B cell (primary cell): ENCODE results near the gene ZNF286A.
"Not testable (repeated sequence)": the region's sequence is repeated elsewhere in the genome, so short reads cannot be mapped to it uniquely, and the experiment has no call there.

Experiments used
- EZH2 ChIP-seq: IDR thresholded peaks from 2 replicates; pipeline ENCODE4 v1.6.1; 2012; ENCODE audit warnings: borderline replicate concordance, low read depth, mild to moderate bottlenecking, moderate library complexity, low read length; ENCODE audit not compliant: insufficient read depth, poor library complexity, severe bottlenecking
- TF ChIP-seq, protein P1 (sequence below): fragments of 200-600 bp; IDR thresholded peaks from one replicate; pipeline ENCODE4 v1.8.0; 2022; ENCODE audit warnings: antibody characterized with exemption, mild to moderate bottlenecking

DNA sequence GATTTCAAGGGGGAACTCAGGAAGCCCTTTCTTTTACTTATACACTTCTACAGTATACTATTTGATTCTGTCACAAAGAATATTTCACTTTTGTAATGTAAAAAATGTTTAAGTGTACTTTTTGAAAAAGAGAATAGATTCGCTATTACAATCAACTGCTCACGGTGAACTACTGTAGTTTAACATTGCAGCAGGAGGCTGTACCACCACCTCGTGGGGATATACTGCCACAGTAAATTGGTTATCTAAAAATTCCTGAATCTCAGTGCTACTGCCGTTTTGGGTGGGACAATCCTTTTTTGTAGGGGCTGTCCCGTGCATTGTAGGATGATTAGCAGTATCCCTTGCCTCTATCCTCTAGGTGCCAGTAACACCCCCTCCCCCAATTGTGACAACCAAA, 30.0 kb upstream of the ZNF286A start:
- TF ChIP-seq, protein P1, sequence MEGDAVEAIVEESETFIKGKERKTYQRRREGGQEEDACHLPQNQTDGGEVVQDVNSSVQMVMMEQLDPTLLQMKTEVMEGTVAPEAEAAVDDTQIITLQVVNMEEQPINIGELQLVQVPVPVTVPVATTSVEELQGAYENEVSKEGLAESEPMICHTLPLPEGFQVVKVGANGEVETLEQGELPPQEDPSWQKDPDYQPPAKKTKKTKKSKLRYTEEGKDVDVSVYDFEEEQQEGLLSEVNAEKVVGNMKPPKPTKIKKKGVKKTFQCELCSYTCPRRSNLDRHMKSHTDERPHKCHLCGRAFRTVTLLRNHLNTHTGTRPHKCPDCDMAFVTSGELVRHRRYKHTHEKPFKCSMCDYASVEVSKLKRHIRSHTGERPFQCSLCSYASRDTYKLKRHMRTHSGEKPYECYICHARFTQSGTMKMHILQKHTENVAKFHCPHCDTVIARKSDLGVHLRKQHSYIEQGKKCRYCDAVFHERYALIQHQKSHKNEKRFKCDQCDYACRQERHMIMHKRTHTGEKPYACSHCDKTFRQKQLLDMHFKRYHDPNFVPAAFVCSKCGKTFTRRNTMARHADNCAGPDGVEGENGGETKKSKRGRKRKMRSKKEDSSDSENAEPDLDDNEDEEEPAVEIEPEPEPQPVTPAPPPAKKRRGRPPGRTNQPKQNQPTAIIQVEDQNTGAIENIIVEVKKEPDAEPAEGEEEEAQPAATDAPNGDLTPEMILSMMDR, result not testable (repeated sequence)
- TF ChIP-seq EZH2, result not testable (repeated sequence)
